Limb (tissue), 2 donors: ENCODE measurements around the gene MFSD6.

Experiments
- DNase-seq, 2 donors: peaks; one replicate each; pipeline ENCODE4 v3.0.0-alpha.2; 2016; ENCODE audit errors: extremely low spot score in 2 of 2

MFSD6 gene

DNA sequence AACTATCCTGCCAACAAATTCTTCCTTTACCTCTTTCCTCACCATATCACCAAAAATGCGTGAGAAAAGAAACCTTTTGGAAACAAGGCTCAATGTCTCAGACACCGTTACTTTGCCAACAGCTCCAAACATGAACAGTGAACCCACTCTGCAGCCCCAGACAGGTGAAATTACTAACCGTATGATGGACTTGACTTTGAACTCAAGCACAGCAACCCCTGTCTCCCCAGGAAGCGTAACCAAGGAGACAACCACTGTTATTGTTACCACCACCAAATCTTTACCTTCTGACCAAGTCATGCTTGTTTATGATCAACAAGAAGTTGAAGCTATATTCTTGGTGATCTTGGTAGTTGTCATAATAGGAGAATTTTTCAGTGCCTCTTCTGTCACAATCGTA lies 28.4 kb downstream of the MFSD6 start:
- DNase-seq: no peak

DNA sequence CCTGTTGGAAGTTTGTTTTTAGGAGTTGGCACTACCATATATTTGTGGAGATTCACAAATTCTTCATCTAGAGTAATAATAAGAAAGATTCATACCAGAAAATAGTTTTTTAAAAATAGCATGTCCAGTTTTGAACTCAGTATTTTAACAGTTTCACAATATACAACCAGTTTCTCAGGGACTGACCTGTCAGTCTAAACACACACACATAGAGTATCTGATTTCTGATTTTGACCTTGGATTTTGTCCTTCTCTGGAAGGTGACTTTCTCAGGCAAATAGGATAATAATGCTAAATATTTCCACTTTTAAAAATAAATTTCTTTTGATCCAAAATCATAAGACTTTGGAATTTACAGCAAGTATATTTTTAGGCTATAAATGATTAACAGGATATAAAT lies 32.0 kb downstream of the MFSD6 start:
- DNase-seq: no peak

DNA sequence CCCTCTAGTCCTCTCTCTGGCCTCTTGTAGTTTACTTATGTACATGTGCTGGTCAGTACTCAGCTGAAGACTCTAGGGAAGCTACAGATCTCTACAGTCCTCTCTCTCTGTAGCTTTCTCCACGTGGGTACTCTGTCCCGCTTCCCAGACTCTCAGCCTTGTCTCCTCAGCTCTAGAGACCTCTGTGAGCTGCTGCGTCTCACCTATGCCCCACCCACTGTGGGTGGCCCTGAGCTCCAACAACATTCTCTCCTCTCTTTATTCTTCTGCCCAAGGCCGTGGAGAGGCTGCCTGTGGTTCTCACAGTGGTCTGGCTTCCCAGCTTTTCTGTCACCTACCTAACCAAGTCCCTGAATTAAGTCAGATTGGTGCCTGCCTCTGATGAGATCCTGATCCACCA lies 33.4 kb downstream of the MFSD6 start:
- DNase-seq: no peak

DNA sequence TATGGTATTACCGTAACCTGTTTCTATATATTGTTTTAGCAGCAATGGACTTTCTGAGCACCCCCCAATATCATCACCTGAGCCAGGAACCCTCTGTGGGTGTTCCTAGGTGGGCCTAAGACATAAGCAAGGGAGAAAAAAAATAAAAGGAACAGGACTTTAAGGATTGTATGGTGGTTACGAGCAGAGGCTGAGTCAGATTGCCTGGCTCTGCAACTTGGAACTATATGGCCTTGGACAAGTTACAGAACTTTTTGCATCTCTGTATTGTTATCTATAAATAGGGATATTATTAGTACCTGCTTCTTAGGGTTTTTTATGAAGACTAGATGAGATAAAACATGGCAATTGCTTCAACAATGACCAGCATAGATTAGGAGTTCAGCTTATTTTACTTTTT lies 34.9 kb downstream of the MFSD6 start:
- DNase-seq: no peak

DNA sequence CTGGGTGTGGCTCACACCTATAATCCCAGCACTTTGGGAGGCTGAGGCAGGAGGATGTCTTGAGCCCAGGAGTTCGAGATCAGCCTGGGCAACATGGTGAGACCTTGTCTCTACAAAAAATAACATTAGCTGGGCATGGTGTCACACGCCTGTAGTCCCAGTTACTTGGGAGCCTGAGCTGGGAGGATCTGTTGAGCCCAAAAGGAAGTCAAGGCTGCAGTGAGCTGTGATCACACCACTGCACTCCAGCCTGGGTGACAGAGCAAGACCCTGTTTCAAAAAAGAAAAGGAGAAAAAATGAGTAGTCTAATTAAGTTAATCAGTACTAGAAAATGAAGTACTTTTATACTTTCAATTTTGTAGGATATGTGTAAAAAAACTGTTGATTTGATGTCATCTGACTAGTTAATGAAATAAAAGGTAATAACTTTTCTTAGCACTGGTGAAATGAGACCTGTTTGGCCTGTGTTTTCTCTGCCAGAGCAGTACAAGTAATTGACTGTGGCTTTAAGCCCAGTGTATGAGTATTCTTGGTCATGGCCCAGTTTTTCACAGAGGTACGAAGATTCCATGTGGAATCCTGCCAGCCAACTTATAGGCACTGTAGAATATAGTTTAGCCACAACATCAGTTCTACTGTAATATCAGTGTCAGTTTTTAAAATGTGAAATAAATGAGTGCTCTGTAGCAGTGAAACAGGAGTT lies 35.8 kb downstream of the MFSD6 start:
- peak; percentile 37 to 76 for DNase-seq

DNA sequence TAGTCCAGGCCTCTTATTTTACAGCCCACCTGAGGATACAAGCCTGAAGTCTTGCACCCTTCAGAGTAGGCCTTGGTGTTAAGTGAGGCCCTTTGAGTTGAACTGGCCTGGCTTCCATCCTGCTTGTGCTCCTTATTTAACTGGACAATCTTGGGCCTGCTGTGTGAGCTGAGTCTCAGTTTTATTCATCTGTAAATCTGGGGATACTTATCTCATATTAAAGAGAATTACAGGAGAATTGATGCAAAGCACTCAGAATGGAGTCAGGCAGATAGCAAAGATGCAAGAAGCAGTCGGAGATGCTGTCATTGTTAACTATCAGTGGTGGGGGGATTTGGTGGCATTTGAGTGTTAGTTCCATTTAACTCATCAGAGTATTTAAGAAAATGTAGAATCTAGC lies 36.8 kb downstream of the MFSD6 start:
- DNase-seq: no peak

DNA sequence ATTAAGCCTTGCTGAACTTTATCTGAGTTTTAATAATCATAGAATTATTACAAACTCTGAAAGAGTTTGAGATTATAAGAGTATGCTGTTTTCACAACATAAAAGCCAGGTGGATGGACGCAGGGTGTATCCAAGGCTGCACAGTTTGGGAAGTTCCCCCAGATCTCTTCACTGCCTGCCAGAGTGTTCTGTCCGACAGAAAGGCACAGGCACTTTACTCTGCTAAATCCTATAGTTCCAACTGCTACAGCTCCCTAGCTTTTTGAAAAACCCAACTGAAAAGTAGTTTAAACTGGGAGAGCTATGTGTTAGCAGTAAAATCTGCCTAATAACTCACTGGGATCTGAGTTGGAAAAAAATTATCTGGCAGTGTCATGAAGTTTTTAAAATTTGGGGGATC lies 38.0 kb downstream of the MFSD6 start:
- no peak for DNase-seq

DNA sequence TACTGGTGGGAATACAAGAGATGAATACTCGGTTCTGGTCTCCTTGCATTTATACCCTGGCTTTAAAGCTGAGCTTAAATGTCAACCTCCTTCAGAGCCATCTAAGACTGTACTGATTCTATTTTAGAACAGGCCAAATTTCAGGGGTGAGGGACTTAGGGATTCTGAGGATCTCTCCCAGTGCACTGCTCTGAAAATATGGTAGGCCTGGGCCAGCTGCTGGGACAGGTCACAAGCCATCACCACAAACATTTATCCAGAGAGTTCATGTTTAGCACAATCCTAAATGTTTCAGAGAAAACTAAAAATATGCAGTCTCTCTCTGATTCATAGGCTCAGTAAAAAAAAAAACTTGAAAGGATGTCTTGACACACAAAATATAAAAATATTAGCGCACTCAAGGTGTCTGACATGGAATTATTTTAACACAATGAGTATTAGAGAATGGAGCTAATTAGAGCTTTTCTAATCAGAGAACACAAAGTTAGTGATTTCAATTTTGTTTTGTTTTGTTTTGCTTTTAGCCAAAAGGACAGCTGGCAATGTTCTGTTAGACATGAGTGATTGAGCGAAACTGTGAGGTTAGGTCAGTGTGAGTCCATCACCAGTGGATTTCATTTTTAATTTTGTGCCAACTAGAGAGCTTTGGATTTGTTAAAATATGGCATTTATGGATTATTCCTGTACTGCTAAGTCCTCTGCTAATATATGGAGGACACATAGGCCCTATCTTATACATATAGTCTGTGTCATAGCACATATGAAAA lies 38.8 kb downstream of the MFSD6 start:
- no peak for DNase-seq

DNA sequence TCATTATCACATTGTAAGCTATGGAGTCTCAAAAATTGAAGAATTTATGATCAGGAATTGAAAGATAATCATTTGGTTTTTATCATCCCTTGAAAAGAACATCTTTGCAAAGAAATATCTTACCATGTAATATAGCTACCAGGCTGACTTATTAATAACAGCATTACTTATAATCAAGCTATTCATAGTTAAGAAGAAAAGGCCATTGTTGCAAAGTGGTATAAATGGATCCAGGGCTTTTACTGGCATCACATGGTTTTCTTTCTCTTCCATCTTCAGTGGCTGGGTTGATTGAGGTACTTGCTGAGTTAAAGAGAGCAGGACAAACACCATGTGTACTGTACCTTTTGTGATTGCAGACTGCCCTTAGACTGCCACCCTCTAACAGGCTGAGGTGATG lies 39.6 kb downstream of the MFSD6 start:
- no peak for DNase-seq

DNA sequence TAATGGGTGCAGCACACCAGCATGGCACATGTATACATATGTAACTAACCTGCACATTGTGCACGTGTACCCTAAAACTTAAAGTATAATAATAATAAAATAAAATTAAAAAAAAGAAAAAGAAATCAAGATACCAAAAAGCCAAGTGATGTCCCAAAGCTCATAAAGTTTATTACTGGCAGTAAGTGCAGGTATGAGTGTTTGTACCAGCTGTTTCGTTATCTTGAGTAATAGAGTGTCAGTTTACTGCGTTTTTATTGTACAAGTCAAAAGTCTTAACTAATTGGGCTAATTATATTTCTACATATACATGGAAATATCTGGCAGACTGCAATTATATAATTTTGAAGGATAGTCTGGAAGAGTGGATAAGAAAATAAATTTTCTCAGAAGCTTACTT lies 41.8 kb downstream of the MFSD6 start:
- DNase-seq: no peak

DNA sequence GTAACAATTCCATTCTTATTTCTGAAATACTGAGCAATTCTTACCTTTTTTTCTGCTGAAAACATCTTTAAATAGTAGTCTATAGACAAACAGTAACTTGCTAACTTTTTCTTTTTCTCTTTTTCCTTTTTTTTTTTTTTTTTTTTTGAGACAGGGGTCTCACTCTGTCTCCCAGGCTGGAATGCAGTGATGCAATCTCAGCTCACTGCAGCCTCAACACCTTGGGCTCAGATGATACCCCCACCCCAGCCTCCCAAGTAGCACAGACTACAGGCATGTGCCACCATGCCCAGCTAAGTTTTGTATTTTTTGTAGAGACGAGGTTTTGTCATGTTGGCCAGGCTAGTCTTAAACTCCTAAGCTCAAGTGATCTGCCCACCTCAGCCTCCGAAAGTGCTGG lies 42.2 kb downstream of the MFSD6 start:
- DNase-seq: no peak

DNA sequence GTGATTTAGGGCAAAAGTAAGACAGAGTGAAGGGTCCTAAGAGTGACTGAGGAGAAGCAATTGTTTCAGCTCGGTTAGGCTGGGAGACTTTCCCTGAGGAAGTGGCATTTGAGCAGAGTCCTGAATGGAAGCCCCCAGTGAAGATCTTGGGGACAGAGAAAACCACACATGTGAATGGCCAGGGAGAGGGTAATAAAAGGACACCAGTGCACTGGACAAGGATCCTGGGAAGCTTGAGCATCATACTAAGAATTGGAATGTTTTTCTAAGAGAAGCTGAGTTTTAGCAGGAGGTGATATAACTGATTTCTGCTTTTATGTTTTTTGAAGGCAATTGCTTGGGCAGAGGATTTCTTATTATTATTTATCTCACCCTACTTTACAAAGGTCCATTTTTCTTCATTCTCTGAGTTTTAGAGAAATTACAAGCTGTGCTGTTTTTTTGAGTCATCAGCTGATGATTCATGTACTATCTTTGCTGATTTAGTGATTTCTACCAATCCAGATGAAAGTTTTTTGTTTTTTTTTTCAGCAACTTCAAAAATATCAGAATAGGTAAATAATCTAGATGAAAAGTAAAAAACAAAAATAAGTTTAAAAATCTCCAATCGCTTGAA lies 43.5 kb downstream of the MFSD6 start:
- DNase-seq: no peak

DNA sequence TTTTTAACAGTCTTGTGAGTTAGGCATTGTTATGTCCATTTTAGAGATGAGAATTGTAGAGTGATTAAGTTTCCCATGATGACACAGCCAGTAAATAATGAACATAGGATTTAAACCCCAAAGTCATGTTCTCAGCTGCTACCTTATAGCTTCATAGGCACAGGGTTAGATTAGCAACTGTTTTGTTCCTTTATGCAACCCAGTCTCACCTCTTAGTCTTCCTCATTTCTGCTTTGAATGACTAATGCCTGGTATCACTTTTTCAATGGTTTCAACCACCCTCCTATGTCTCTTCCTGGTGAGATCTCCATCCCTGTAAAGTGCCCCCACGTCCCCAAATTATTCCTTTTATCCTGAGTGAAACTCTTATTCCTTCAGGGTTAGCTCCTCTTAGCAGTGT lies 44.3 kb downstream of the MFSD6 start:
- DNase-seq: no peak

DNA sequence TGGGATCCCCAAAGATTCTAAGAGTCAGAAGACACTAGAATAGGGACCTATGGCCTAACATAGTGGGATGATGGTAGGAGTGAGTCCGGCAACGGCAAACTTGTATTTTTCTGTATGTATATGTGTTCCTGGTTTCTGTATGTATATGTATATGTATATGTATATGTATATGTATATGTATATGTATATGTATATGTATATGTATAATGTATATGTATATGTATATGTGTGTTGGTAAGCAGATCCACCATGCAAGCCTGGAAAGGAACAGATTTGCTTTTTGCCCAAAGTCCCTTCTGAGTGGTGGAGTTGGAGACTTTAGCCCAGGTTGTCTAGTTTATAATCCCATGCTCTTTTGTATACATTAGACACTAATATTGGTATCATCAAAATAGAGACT lies 46.6 kb downstream of the MFSD6 start:
- no peak for DNase-seq

DNA sequence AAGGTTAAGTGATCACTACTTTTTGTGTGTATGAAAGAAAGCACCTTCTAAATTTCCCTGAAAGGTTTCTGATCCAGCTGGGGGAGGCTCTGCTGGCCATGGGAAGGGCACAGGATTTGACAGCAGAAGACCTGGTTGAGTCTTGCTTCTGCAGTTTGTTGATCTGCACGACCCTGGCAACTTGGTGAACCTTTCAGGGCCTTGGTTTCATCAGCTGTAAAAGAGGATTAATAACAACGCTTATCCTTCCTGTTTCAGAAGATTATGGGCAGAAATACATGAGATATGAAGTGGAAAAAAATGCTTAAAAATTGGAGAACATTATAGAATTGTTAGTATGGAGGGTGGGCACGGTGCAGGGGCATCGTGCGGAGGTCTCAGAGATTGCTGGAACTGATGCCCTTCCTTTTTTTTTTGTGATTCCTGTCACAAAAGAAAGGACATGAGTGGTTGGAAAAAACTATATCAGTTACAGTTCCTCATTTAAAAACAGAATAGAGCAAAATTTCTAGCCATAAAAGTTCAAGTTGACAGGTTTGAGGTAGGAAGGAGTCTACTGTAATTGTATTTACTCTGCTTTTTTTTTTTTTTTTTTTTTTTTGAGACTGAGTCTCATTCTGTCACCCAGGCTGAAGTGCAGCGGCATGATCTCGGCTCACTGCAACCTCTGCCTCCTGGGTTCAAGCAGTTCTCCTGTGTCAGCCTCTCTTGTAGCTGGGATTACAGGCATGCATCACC lies 47.4 kb downstream of the MFSD6 start:
- DNase-seq: no peak

DNA sequence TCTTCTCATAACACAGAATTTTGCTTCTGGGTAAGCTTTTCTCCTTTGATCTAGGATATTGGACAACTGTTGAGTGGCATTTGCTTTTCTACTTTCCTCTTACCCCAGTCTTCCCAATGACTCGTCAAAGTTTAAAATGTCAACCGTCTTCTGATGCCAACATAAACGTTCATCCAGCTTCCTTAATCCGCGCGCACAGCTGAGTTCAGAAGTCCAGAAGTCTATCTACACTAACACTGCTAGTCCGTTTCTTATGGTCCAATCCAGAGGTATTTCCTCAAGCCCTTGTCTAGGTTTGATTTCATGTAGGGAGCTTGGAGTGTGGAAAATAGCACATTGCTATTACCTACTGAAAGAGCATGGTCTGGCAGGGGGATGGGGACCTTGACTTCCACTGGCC lies 48.7 kb downstream of the MFSD6 start:
- no peak for DNase-seq

DNA sequence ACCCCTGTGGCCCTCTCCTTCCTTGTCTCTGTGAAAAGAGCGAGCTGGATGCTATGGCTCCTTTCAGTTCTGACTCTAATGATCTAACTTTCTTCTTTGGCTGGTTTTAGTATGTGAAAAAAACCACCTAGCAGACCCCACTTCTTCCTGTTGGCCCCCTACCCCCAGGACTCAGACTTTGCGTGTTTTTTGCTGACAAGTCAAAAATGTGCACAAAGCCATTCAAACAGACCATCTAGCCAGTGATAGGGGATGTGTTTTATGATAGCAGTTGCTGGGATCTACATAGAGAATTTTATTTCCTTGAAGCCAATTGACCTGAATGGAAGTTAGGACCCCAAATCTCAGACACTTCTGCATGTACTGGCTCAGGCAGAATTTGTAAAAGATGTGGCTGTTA lies 49.1 kb downstream of the MFSD6 start:
- DNase-seq: no peak

DNA sequence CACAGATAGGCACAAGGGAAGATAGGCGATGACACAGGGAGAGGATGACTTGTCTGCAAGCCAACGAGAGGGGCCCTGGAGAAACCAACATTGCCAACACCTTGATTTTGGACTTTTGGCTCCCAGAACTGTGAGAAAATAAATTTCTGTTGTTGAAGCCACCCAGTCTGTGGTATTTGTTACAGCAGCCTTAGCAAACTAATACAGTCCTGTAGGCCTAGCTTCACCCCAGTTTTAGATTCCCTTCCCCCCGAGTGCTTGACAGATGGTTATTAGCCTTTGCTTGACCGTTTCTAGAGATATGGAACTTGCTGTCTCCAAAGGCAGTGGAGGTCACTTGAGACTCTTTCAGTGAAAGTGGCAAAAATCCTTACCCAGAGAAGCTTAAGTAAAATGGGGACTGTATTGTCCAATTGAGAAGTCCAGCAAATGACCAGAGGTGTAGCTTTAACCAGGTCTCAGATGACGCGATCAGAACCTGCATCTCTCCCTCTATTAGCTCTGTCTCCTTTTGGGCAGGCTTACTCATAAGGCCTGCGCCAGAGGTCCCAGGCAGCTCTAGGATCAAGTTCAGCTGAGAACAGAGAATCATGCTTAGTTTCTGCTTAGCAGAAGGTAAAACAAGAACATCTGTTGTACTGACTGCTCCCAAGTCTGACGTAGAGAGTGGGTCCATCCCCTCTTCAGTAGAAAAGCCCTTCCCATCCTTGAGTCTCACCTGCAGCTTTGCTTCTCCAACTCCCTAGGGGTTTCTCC lies 50.4 kb downstream of the MFSD6 start:
- DNase-seq: no peak

DNA sequence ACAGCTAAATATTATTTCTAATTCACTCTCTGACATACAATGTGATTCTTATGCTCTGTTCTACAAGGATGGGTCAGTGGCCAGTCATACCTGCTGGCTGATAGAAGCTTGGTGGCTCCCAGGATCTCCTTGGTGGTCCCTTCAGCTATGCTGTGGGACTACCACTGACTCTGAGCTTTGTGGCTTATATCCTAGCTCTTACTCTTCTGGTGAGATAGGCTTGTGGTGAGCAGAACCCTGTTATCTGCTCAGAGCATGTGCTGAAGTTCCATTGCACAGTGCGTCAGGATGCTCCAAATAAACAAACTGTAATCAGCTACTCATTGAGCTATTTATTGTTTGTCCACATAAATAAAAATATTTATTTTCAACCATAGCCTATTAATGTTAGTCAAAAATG lies 51.7 kb downstream of the MFSD6 start:
- no peak for DNase-seq

DNA sequence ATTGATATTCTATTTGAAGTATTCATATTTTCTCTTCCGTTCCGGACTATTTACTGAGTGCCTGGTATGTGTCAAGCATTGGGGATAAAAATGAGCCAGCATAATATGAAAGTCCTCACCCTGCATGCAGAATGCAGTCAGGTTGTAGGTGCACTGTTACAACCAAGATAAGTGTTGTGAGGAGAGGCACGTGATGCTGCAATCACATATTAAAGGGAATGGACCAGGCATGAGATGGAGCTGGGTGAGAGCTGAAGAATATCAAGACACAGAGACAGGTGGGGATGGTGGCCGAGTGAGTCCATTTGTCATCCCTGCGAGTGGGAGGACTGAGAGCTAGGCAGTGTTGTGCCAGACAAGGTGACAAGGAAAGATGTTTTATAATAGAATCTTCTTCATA lies 52.3 kb downstream of the MFSD6 start:
- DNase-seq: no peak

DNA sequence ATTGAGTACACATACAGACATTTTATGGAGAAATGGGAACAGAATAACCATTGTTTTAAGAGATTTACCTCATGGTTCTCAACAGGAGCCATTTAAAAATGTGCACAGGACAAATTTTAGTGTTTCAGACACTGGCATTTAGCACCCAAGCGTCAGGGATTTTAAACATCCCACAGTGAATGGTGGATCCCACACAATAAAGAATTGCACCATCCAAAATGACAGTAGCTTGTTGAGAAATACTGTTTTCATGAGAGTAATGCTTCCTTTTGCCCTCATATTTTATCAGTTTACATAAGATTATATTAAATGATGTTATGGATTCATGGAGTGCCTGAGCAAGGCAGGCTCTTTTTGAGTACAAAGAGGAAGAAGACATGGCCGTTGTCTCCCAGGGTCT lies 54.0 kb downstream of the MFSD6 start:
- DNase-seq: no peak

DNA sequence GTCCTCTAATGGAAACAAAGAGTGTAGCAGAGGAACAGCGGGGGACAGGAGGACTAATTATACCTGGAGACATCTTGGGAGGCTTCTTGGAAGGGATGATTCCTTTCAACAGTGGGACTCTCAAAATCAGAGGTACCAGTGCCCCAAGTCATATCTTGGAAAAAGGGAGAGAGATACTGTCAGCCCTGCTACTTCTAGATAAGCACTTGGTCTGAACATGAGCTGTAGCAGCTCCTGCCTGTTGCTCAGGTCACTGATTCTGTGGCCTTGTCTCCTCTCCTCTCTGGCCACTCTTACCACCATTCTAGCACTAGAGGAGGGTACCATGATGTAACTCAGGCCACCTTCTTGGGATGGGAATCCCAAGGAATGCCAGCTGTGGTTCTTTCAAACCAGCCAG lies 54.5 kb downstream of the MFSD6 start:
- DNase-seq: no peak
